Upper lobe of right lung (tissue), 1 donor: Measurements from ENCODE around the gene HMG20A. TPM values are rescaled to one million over a fixed set of nuclear protein-coding genes. Genes with fewer than 3 reads are reported as not detected.
A peak's percentile ranks its signal among the peaks of the same experiment; 100 is the strongest.

Source experiments
- ATAC-seq: fragments of 200-7000 bp; cut with Tn5 transposase; one replicate; pipeline ENCODE4 v1.9.1; 2020; ENCODE audit warnings: mild to moderate bottlenecking, moderate library complexity
- DNase-seq: peaks from one replicate; pipeline ENCODE4 v3.0.0-alpha.2; 2020
- H3K27ac ChIP-seq: fragments of 200-600 bp; one replicate; pipeline ENCODE4 v1.8.0; 2022
- H3K27me3 ChIP-seq: fragments of 200-600 bp; one replicate; pipeline ENCODE4 v1.8.0; 2022; ENCODE audit warnings: mild to moderate bottlenecking
- H3K36me3 ChIP-seq: fragments of 200-600 bp; one replicate; pipeline ENCODE4 v1.8.0; 2022
- H3K4me1 ChIP-seq: fragments of 200-600 bp; one replicate; pipeline ENCODE4 v1.8.0; 2022
- H3K4me3 ChIP-seq: fragments of 200-600 bp; one replicate; pipeline ENCODE4 v1.8.0; 2022; ENCODE audit warnings: mild to moderate bottlenecking
- H3K9me3 ChIP-seq: fragments of 200-600 bp; one replicate; pipeline ENCODE4 v1.8.0; 2022
- CTCF ChIP-seq: fragments of 200-600 bp; IDR thresholded peaks from one replicate; pipeline ENCODE4 v1.8.0; 2022; ENCODE audit warnings: antibody characterized with exemption
- intact Hi-C: fragments of 100-400 bp; cut with DNase I; formaldehyde crosslinking; loops from one replicate; pipeline ENCODE4 v1.11.0; 2022
- total RNA-seq: library from RNA; stranded (reverse); fragmentation: NEBNext Ultra II Directional; extraction: Animal tissue kit (Norgen Biotek cat#: 25700); gene quantifications from one replicate; pipeline ENCODE4 v1.2.1, GENCODE V29; 2021
- donor health status: DM: no; HTN: yes; CAD: no; lungs with severe emphysema.

Gene HMG20A
- total RNA-seq, 1 donor from 2014 or later = 41.9 TPM

- Histone ChIP-seq H3K4me1 (peaks cover 14% of the 10 kb centered on the region), H3K4me3 (no peak overlapping the region), H3K27ac (no peak overlapping the region), H3K27me3 (no peaks in the 10 kb centered on the region), H3K9me3 (no peaks in the 10 kb centered on the region), H3K36me3 (peaks cover 43% of the 10 kb centered on the region)
- TF ChIP-seq CTCF = no peak
- DNase-seq (no peak), ATAC-seq (no peak)
- intact Hi-C loops = no loop called here
These were observed 55.2 kb downstream of the HMG20A start for GRCh38 chr15:77475898-77476297.

- peak overlapping the region; percentile 26 for H3K27ac ChIP-seq
- ATAC-seq = no peak
These were observed 56.3 kb downstream of the HMG20A start for GRCh38 chr15:77476995-77477394.

GRCh38 chr15:77478051-77478450 is 57.4 kb downstream of the HMG20A start:
- Histone ChIP-seq H3K27me3 (no peaks in the 10 kb centered on the region), H3K36me3 (peaks cover 33% of the 10 kb centered on the region), H3K4me1 (peaks cover 35% of the 10 kb centered on the region), H3K27ac (no peak overlapping the region), H3K4me3 (no peak overlapping the region), H3K9me3 (no peaks in the 10 kb centered on the region)
- no peak for ATAC-seq
- TF ChIP-seq CTCF = no peak
- intact Hi-C loops = no loop called here
- DNase-seq = no peak

More at GRCh38 chr15:77476995-77477394, 56.3 kb downstream of the HMG20A start:
- Histone ChIP-seq H3K4me1 (peaks cover 24% of the 10 kb centered on the region), H3K4me3 (no peak overlapping the region), H3K36me3 (peaks cover 34% of the 10 kb centered on the region), H3K9me3 (no peaks in the 10 kb centered on the region), H3K27me3 (no peaks in the 10 kb centered on the region)
- no peak for DNase-seq
- TF ChIP-seq CTCF = no peak
- intact Hi-C loops = no loop called here

- no peaks in the 10 kb centered on the region for H3K9me3 ChIP-seq
- no peak overlapping the region for H3K4me3 ChIP-seq
- DNase-seq = no peak
- H3K4me1 ChIP-seq = peaks cover 43% of the 10 kb centered on the region
- H3K27ac ChIP-seq = no peak overlapping the region
- TF ChIP-seq CTCF = no peak
- no peak for ATAC-seq
- intact Hi-C loops = no loop called here
- H3K27me3 ChIP-seq = no peaks in the 10 kb centered on the region
- H3K36me3 ChIP-seq = peaks cover 40% of the 10 kb centered on the region
These were observed 58.3 kb downstream of the HMG20A start for GRCh38 chr15:77479015-77479414.

- Histone ChIP-seq H3K27ac (no peak overlapping the region), H3K36me3 (peaks cover 46% of the 10 kb centered on the region), H3K9me3 (no peaks in the 10 kb centered on the region), H3K4me3 (no peak overlapping the region), H3K27me3 (no peaks in the 10 kb centered on the region), H3K4me1 (peaks cover 57% of the 10 kb centered on the region)
- TF ChIP-seq CTCF = no peak
- no peak for ATAC-seq
- intact Hi-C loops = no loop called here
- no peak for DNase-seq
These were observed 60.4 kb downstream of the HMG20A start for GRCh38 chr15:77480859-77481633.
